HTR-8/SVneo (cell line): ENCODE measurements around the gene TGOLN2.
"Not testable (repeated sequence)": the region's sequence is repeated elsewhere in the genome, so short reads cannot be mapped to it uniquely, and the experiment has no call there.

Source experiments
- DNase-seq: peaks from one replicate; pipeline ENCODE4 v3.0.0; 2011; ENCODE audit warnings: low spot score, mixed read lengths; ENCODE audit not compliant: insufficient read length
- FAIRE-seq: peaks from 2 replicates; lab custom pipeline; 2011; peaks lifted over from hg19 to GRCh38; lab: Jason Lieb, UNC

TGOLN2 gene

GRCh38 chr2:85341269-85342029, 13.7 kb upstream of the TGOLN2 start:
- DNase-seq = no peak
- peak; percentile 73 for FAIRE-seq

- FAIRE-seq (no peak), DNase-seq (no peak)
Observed at GRCh38 chr2:85340034-85340892, 12.5 kb upstream of the TGOLN2 start.

GRCh38 chr2:85334928-85335327, 7.1 kb upstream of the TGOLN2 start:
- FAIRE-seq (no peak), DNase-seq (no peak)

GRCh38 chr2:85333877-85334276, 6.1 kb upstream of the TGOLN2 start:
- not testable (repeated sequence) for DNase-seq, FAIRE-seq

GRCh38 chr2:85330839-85331636, 3.2 kb upstream of the TGOLN2 start:
- DNase-seq = no peak
- FAIRE-seq = no peak

GRCh38 chr2:85329701-85330100, 1.9 kb upstream of the TGOLN2 start:
- DNase-seq, FAIRE-seq: not testable (repeated sequence)

DNA sequence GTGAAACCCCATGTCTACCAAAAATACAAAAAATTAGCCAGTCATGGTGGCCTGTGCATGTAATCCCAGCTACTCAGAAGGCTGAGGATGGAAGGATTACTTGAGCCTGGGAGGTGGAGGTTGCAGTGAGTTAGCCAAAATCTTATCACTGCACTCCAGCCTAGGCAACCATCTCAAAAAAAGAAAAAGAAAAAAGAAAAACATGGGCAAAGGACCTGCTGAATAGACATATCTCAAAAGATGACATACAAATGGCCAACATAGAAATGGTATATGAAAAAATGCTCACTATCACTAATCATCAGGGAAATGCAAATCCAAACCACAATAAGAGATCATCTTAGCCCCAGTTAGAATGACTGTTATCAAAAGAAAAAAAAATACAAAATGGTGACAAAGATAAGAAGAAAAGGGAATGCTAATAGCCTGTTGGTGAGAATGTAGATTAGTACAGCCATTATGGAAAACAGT, 1.4 kb upstream of the TGOLN2 start:
- no peak for FAIRE-seq
- DNase-seq = no peak

- FAIRE-seq (no peak), DNase-seq (peak; percentile 23)
Observed at GRCh38 chr2:85327160-85327821, 498 bp downstream of the TGOLN2 start.

GRCh38 chr2:85326406-85327159, 1.2 kb downstream of the TGOLN2 start:
- DNase-seq = no peak
- no peak for FAIRE-seq

DNA sequence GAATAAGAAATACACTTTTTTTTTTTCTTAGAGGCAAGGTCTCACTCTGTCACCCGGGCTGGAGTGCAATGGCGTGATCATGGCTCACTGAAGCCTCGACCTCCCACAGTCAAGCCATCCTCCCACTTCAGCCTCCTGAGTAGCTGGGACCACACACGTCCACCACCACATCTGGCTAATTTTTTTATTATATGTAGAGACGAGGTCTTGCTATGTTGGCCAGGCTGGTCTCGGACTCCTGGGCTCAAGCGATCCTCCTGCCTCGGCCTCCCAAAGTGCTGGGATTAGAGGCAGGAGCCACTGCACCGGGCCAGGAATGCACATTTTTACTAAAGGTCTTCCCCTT, 2.4 kb downstream of the TGOLN2 start:
- DNase-seq = no peak
- FAIRE-seq = no peak

GRCh38 chr2:85324639-85325465, 2.9 kb downstream of the TGOLN2 start:
- no peak for FAIRE-seq
- DNase-seq = no peak

GRCh38 chr2:85323988-85324367, 3.8 kb downstream of the TGOLN2 start:
- not testable (repeated sequence) for FAIRE-seq, DNase-seq

- no peak for FAIRE-seq
- DNase-seq = no peak
Observed at GRCh38 chr2:85323351-85323987, 4.3 kb downstream of the TGOLN2 start.

DNA sequence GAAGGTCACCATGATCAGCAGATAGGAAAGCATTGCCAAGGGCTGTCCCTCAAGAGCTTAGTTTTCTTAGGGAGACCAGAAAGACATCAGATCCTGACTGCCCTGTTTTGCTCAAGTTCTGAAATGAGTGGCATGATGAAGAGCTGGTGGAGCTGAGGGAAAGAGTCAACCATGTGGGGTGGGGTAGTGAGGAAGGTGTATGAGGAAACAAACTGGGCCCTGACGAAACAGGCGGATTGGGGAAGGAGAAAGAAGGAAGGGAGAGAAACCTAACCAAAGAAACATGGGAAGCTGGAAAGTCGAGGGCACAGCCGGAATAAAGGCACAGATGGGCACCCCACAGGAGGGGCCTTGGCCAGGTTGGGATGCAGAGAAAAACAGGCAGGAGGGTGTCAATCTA, 8.0 kb downstream of the TGOLN2 start:
- no peak for FAIRE-seq
- no peak for DNase-seq

DNA sequence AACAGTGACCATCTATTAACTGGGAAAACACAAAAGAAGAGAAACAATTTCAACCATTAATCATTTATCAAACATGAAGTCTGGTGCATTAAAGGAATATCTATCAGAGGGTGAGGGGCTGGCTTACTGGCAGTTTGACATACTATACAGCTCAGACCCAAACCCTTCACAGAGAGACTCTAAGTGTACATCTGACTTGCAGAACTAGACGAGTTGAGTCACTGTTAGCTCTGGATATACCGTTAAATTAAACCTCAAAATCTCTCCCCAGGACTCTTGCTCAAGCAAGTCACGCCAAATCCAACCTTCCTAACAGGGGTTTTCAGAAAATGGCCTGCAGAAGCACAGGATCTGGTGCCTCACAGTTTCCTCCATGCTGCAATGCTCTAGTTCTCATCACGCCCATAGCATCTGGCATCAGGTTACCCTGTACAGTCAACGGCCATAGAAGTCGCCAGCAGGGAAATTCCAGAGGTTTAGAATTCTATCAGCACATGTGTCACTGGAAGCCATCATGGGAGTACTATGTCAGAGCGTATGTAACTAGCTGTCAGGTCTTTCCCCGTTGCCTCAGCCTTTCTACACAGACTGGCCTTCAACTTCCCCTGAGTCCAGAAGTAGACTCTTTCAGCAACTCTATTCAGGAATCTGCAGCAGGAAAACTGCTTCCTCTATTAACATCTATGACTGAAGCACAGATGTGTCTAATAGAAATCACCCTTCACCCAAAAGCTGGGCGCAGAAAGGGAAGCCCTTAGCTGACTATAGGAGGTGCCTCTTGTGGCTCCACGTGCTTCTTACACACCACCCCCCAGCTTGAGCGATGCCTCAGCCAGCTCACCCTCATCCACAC, 9.3 kb downstream of the TGOLN2 start:
- no peak for DNase-seq
- no peak for FAIRE-seq

GRCh38 chr2:85315921-85316320, 11.9 kb downstream of the TGOLN2 start:
- DNase-seq, FAIRE-seq: not testable (repeated sequence)

DNA sequence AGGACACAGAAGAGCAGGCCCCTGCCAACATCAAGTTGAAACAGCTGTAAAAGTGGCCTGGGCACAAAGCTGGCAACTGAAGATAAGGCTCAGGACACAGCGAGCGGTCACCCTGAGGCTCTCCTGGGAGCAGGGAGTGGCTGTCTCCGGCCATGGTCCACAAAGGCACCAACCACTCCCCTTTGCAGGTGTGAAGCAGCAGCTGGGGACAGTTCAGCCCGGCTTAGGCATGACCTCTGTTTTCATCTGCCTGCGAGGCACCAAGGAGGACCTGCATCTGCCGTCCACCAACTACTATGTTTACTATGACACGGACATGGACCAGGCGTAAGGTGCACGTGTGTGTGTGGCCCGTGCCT, 12.9 kb downstream of the TGOLN2 start:
- peak; percentile 44 for FAIRE-seq
- DNase-seq = no peak
